Neural cell (in vitro differentiated cells): ENCODE data around the gene PHF12.

Source experiments
- SMC3 ChIP-seq: fragments of 450-650 bp; conservative IDR thresholded peaks from 2 replicates; pipeline ENCODE4 v1.6.1; 2014; ENCODE audit warnings: antibody characterized with exemption, mild to moderate bottlenecking, moderate library complexity; ENCODE audit not compliant: poor library complexity
- TF ChIP-seq, protein P1 (sequence below): fragments of 450-650 bp; IDR thresholded peaks from 2 replicates; pipeline ENCODE4 v1.5.1; 2014; ENCODE audit warnings: antibody characterized with exemption, mild to moderate bottlenecking, moderate library complexity; ENCODE audit not compliant: poor library complexity, severe bottlenecking

DNA sequence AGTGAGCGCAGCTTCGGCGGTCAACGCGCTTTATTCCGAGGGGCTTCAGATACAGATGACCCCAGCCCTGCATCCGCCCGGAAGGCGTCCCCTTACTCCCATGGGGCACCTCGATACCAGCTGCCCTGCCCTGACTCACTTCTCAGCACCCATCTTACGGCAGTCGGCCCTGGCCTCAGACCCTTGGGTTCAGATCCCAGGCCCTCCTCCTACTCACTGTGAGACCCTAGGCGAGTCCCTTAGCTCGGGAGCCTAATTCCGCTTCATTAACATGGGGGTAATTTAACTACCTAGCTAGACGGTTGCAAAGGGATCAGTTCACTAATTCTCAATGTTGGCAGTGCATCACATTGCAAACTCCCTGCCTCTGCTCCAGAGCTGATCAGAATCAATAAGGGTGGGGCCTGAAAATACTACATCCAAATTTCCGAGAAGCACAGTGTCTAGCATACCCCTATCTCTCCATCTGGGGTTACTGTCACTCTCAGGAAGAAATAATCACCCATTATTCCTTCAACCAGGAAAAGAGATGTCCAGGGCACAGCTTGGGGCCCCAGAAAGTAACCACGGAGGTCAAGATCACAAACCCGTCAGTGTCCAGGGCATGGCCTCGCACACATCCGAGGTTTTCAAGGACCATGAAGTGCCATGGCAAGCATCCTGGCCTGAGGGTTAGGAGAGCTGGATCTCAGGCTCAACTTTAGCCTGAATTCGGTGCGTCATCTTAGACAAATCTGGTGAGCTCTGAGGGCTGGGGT is 53.4 kb downstream of the PHF12 start:
- TF ChIP-seq, protein P1, sequence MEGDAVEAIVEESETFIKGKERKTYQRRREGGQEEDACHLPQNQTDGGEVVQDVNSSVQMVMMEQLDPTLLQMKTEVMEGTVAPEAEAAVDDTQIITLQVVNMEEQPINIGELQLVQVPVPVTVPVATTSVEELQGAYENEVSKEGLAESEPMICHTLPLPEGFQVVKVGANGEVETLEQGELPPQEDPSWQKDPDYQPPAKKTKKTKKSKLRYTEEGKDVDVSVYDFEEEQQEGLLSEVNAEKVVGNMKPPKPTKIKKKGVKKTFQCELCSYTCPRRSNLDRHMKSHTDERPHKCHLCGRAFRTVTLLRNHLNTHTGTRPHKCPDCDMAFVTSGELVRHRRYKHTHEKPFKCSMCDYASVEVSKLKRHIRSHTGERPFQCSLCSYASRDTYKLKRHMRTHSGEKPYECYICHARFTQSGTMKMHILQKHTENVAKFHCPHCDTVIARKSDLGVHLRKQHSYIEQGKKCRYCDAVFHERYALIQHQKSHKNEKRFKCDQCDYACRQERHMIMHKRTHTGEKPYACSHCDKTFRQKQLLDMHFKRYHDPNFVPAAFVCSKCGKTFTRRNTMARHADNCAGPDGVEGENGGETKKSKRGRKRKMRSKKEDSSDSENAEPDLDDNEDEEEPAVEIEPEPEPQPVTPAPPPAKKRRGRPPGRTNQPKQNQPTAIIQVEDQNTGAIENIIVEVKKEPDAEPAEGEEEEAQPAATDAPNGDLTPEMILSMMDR, result no peak
- no peak for TF ChIP-seq SMC3
